ENCODE data around the gene LTBP1.

LTBP1 gene

DNA sequence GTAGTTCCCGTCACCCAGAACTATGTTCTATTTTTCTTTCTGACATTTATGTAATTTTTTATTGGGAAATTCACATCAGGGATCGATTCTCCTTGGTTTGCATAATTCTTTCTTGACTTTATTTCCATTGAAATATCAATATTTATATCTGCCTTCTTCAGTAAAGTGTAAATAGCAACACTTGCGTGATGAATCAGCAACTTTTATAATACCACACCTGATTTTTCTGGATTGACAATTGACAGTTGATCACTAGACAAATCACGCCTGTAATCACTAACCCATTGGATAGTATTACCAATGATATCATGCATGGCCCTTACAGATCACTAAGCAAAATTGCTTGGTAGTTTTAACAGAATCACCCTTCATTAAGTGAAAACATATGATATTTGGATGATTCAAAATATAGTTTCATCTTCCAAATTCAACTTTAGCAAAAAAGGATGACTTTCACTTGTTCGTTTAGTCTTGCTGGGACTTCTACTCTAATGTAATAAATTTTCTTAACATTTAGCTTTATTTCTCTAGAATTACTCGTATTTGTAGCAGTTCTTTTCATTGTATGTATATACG lies 390.7 kb downstream of the LTBP1 start:
- H3K4me2 ChIP-seq = no peak overlapping the region
- no peak overlapping the region for H2AFZ ChIP-seq (ENCODE audit: low read depth)
- TF ChIP-seq, protein P1, sequence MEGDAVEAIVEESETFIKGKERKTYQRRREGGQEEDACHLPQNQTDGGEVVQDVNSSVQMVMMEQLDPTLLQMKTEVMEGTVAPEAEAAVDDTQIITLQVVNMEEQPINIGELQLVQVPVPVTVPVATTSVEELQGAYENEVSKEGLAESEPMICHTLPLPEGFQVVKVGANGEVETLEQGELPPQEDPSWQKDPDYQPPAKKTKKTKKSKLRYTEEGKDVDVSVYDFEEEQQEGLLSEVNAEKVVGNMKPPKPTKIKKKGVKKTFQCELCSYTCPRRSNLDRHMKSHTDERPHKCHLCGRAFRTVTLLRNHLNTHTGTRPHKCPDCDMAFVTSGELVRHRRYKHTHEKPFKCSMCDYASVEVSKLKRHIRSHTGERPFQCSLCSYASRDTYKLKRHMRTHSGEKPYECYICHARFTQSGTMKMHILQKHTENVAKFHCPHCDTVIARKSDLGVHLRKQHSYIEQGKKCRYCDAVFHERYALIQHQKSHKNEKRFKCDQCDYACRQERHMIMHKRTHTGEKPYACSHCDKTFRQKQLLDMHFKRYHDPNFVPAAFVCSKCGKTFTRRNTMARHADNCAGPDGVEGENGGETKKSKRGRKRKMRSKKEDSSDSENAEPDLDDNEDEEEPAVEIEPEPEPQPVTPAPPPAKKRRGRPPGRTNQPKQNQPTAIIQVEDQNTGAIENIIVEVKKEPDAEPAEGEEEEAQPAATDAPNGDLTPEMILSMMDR (conservative IDR thresholded peaks at IDR 0.05; ENCODE audit: low read depth, low read length) = no peak
- no peak overlapping the region for H3K9ac ChIP-seq
- no peaks in the 10 kb centered on the region for H3K36me3 ChIP-seq (ENCODE audit: insufficient read depth)
- H3K79me2 ChIP-seq (ENCODE audit: insufficient read depth, low read depth) = no peaks in the 10 kb centered on the region
- H3K27ac ChIP-seq = no peak overlapping the region
- no peaks in the 10 kb centered on the region for H4K20me1 ChIP-seq (ENCODE audit: insufficient read depth)
- H3K4me3 ChIP-seq (IDR thresholded peaks at IDR 0.05; ENCODE audit: insufficient read depth, low read depth, low read length) = no peak overlapping the region
- no peaks in the 10 kb centered on the region for H3K4me1 ChIP-seq (ENCODE audit: low read depth, poor library complexity, severe bottlenecking)
- H3K27me3 ChIP-seq (ENCODE audit: insufficient read depth, low read depth) = no peaks in the 10 kb centered on the region

DNA sequence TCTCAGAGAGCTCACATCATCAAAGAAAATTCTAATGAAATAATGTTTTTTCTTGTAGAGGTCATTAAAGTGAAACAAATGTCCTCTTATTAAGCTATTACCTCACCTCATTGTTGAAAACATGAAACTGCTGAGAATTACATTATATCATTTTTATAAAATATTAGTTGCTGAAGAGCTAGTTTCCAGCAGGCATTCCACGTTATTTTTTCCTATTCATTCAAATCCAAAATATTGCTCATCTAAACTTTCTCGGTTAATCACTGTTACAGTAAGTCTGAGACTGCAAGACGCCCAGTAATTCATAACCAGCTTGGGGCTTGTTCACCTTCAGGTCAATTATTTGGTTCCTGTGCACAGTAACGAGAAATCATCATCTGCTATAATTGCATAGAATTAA lies 391.2 kb downstream of the LTBP1 start:
- TF ChIP-seq, protein P1 (conservative IDR thresholded peaks at IDR 0.05; ENCODE audit: low read depth, low read length) = no peak
- H2AFZ ChIP-seq (ENCODE audit: low read depth) = no peak overlapping the region
- no peaks in the 10 kb centered on the region for H3K79me2 ChIP-seq (ENCODE audit: insufficient read depth, low read depth)
- H3K4me1 ChIP-seq (ENCODE audit: low read depth, poor library complexity, severe bottlenecking) = no peaks in the 10 kb centered on the region
- no peaks in the 10 kb centered on the region for H4K20me1 ChIP-seq (ENCODE audit: insufficient read depth)
- no peak overlapping the region for H3K9ac ChIP-seq
- H3K36me3 ChIP-seq (ENCODE audit: insufficient read depth) = no peaks in the 10 kb centered on the region
- no peak overlapping the region for H3K27ac ChIP-seq
- no peaks in the 10 kb centered on the region for H3K27me3 ChIP-seq (ENCODE audit: insufficient read depth, low read depth)
- no peak overlapping the region for H3K4me3 ChIP-seq (IDR thresholded peaks at IDR 0.05; ENCODE audit: insufficient read depth, low read depth, low read length)
- no peak overlapping the region for H3K4me2 ChIP-seq

- no peak overlapping the region for H3K27ac ChIP-seq
- H3K4me1 ChIP-seq (ENCODE audit: low read depth, poor library complexity, severe bottlenecking) = no peaks in the 10 kb centered on the region
- H3K79me2 ChIP-seq (ENCODE audit: insufficient read depth, low read depth) = no peaks in the 10 kb centered on the region
- H3K9ac ChIP-seq = no peak overlapping the region
- no peak overlapping the region for H2AFZ ChIP-seq (ENCODE audit: low read depth)
- H3K27me3 ChIP-seq (ENCODE audit: insufficient read depth, low read depth) = no peaks in the 10 kb centered on the region
- H3K36me3 ChIP-seq (ENCODE audit: insufficient read depth) = no peaks in the 10 kb centered on the region
- no peak overlapping the region for H3K4me2 ChIP-seq
- TF ChIP-seq, protein P1 (conservative IDR thresholded peaks at IDR 0.05; ENCODE audit: low read depth, low read length) = no peak
- no peaks in the 10 kb centered on the region for H4K20me1 ChIP-seq (ENCODE audit: insufficient read depth)
- H3K4me3 ChIP-seq (IDR thresholded peaks at IDR 0.05; ENCODE audit: insufficient read depth, low read depth, low read length) = no peak overlapping the region
Observed at GRCh38 chr2:33339269-33339668, 392.5 kb downstream of the LTBP1 start.

DNA sequence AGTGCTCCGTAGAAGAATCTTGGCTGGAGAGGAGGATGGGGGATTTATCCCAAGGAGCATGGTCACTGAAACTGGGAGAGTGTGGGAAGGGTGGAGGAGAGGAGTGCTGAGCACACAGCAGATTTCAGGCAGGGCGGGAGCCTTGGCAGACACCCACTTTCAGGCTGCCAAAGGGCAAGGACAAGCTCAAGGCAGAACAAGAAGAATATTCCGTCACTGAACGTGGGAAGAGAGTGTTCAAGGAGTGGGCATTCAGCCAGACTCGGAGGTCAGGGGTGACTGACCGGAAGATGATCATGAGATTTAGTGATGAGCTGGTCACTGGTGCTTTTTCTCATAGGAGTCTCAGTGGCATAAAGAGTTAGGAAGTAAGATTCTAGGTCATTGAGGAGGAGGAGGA lies 393.5 kb downstream of the LTBP1 start:
- Histone ChIP-seq H3K9ac (no peak overlapping the region), H3K36me3 (ENCODE audit: insufficient read depth) (no peaks in the 10 kb centered on the region), H3K27me3 (ENCODE audit: insufficient read depth, low read depth) (no peaks in the 10 kb centered on the region), H3K4me1 (ENCODE audit: low read depth, poor library complexity, severe bottlenecking) (no peaks in the 10 kb centered on the region), H4K20me1 (ENCODE audit: insufficient read depth) (no peaks in the 10 kb centered on the region), H3K27ac (no peak overlapping the region), H2AFZ (ENCODE audit: low read depth) (no peak overlapping the region), H3K4me3 (IDR thresholded peaks at IDR 0.05; ENCODE audit: insufficient read depth, low read depth, low read length) (no peak overlapping the region), H3K79me2 (ENCODE audit: insufficient read depth, low read depth) (no peaks in the 10 kb centered on the region), H3K4me2 (no peak overlapping the region)
- TF ChIP-seq, protein P1 (conservative IDR thresholded peaks at IDR 0.05; ENCODE audit: low read depth, low read length) = no peak

All from KMS-11 (cell line).